HG02840 (cell line): Measurements from ENCODE around the gene RAB36.

Source experiments
- ATAC-seq: cut with Tn5 transposase; IDR thresholded peaks from one replicate; pipeline ENCODE4 v1.9.1; 2021; ENCODE audit warnings: mild to moderate bottlenecking, moderate library complexity, moderate number of reproducible peaks; ENCODE audit not compliant: unreplicated experiment, low FRiP score

Gene RAB36

DNA sequence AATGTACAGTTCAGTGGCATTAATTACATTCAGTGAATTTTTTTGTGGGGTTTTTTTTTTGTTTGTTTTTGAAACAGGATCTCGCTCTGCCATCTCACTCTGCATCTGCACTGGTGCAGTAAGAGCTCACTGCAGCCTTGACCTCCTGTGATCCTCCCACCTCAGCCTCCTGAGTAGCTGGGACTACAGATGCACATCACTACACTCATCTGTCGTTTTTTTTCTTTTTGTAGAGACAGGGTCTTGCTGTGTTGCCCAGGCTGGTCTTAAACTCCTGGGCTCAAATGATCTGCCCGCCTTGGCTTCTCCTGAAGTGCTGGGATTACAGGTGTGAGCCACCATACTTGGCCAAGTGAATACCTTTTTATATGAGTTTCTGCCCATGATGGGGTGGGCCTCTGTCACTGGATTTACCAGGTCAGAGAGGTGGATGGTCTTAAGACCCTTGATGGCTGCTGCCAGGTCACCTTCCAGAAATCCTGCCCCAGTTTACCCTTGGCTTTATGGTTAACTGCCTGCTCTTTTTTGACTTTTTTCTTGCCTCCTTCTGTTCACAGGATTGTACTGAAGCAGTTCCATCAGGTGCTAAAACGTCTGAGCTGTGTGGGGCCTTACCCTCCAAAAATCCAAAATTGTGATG lies 57.7 kb downstream of the RAB36 start:
- no peak for ATAC-seq

DNA sequence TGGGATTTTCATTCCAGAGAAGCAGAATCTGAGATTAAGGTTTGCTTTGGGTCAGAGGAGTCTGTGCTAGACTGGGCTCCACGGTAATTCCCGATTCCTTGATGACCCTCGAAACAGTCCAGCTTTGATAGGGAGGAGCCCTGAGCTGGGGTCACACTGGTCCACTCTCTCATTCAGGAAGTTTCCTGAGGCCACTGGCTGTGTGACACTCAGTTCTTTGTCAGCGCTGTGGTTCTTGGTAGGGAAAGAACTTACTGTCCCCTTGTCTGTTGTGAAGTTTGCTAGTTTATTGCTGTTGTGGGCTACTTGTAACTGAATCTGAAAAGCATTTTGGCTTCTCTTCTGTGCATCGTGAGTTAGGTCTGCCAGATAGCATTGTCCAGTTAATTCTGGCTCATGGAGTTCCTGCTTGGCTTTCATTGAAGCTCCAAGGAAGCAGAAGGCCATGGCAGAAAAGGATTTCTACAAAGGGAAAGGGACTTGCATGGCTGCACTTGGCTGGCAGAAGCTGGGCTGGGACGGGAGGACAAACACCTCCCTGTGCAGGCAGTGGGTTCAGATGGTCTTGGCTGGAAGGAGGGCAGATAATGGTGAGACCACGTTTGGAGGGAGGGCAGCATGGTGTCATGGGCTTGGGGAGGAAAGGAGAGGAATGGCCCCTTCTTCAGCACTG lies 58.3 kb downstream of the RAB36 start:
- ATAC-seq = no peak

DNA sequence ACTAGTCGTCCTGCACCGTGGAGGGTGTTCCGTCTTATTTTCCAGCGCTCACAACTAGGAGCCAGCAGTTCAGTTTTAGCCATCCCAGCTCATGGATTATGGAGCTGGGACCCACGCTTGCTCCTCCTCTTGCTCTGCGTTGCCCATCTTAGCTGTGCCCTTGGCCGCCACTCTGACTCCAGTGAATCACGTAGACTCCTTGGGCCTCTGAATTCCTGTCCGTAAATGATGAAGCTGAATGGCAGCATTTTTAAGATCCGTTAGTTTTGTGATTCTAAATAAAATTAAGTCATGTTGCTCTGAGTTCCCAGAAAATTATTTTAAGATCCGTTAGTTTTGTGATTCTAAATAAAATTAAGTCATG lies 58.8 kb downstream of the RAB36 start:
- ATAC-seq = no peak

DNA sequence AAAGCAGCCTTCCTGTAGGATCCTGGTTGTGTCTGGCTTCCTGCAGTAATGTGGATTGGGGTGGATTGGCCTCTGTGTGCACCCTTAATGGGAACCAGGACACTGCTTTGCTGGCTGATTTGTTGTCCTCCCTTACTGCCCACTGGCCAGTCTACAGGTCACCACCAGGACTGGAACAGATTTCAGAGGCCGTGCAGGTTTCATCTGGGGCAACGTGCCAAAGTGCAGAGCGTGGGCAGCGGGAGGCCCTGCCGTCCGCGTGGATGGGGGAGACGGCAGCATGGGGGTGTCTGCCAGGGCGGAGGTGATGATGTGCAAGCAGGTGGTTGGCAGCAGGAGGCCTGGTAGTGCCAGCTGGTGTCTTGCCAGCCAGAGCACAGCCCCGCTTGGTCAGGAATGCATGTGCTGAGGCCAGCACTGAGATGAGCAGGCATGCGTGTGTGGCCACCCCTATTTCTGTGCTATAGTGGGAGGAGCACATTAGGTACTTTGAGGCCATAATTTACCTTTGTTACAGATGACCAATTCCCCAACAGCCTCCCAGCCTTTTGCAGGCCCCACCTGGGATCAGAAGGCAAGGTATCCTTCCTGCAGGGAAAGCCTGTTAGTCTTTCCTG lies 59.4 kb downstream of the RAB36 start:
- no peak for ATAC-seq

DNA sequence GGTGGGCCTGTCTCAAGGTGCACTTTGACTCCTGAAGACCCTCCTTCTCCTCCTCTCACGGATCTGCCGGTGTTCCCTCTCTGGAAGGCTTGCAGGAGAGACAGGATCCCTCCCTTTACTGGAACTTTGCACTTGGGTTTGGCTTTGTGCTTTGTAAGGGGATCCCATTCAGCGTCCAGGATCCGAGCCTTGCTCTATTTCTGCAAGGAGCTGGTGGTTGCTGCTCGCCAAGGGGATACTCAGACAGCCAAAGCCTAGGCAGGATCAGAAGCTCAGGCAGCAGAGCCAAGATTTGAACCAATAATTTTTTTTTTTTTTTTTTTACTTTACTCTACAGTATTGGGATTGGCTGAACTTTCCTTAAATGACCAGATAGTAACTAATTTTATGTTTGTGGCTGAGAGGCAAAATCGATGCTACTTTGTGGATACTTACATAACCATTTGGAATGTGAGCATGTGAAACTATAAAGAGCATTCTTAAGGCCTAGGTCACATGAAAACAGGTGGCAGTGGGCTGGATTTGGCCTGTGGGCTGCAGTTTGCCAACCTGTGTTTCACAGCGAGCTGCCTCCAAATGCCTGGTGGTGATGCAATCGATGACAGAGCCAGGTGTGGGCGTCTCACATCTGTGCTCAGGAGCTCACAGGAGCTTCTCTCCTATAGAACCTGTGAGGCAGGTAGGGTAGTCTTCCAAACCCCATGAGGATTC lies 60.2 kb downstream of the RAB36 start:
- ATAC-seq = no peak

DNA sequence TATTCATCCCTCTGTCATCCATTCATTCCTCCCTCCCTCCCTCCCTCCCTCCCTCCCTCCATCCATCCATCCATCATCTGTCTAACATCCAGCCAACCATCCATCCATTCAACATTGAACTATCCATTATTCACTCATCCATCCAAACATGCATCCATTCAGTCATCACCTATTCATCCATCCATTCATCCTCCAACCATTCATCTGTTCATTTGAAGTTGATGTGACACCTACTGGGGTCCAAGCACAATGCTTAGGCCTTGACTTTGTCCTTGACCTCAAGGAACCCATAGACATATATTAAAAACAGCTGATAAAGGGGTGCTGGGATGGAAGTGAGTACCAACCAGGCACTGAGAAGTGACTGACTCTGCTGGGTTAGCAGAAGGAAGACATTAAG lies 61.6 kb downstream of the RAB36 start:
- ATAC-seq = no peak

DNA sequence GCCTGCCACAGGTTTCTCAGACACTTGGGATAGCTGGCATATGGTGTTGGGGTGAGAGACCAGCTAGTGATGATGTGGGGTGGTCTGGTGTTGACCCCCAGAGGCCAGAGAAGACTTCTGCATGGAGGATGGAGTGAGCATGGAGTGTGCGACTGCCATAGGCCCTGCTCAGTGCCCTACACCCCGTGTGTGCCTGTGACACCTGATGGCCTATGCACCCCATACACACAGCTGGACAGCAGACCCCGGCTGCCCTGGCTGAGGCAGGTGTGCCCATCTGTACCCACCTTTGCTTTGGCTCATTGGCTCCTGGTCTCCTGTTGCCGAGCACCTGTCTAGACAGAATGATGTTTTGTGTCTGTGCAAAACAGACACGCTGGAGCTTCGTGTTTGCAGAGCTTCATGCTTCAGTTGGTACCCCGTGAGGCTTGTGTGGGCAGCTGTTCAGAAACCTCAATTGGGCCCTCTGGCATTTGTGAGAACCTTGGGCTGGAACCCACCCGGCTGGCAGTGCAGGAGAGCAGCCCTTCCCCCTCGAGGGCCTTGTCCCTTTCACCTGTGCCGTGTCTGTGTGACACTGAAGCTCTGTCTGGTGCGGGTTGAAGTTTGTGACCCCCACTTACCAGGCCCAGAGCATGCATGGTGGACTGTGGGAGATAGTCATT lies 62.6 kb downstream of the RAB36 start:
- ATAC-seq = no peak

DNA sequence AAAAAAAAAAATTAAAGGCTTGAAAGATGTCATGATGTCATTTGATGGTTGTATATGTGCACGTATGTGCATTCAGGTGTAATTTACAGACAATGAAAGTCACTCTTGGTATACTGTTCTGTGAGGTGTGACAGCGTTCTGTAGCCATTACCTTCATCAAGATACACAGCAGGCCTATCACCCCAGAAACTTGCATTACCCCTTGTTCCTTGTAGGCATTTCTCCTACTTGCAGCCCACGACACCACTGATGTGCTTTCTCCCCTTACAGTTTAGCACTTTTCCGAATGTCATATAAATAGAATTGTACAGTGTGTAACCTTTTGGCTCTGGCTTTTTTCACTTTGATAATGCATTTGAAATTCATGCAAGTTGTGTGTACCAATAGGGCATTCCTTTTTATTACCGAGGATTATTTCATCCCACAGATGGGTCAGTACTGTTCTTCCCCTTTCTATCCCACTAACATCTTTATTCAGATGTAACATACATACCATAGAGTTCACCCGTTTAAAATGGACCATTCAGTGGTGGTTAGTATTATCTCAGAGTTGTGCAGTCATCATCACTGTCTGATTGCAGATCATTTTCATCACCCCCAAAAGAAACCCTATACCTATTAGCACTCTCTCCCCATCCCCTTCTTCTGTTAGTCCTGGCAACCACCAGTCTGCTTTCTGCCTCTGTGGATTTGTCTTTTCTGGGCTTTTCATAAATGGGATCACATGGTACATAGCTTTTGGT lies 65.3 kb downstream of the RAB36 start:
- ATAC-seq = no peak

DNA sequence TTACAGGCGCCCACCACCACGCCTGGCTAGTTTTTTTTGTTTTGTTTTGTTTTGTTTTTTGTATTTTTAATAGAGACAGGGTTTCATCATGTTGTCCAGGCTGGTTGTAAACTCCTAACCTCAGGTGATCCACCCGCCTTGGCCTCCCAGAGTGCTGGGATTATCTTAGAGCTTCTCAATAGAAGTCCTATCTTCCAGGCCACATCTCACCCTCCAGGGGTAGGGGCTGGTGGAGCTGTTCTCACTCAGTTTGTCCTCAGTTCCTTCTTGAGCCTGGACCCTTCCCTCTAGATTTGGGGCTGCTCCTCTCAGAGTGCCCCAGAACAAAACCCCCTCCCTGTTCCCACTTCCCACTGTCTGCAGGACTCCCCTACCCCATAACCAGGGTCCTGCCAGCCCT lies 66.3 kb downstream of the RAB36 start:
- no peak for ATAC-seq

DNA sequence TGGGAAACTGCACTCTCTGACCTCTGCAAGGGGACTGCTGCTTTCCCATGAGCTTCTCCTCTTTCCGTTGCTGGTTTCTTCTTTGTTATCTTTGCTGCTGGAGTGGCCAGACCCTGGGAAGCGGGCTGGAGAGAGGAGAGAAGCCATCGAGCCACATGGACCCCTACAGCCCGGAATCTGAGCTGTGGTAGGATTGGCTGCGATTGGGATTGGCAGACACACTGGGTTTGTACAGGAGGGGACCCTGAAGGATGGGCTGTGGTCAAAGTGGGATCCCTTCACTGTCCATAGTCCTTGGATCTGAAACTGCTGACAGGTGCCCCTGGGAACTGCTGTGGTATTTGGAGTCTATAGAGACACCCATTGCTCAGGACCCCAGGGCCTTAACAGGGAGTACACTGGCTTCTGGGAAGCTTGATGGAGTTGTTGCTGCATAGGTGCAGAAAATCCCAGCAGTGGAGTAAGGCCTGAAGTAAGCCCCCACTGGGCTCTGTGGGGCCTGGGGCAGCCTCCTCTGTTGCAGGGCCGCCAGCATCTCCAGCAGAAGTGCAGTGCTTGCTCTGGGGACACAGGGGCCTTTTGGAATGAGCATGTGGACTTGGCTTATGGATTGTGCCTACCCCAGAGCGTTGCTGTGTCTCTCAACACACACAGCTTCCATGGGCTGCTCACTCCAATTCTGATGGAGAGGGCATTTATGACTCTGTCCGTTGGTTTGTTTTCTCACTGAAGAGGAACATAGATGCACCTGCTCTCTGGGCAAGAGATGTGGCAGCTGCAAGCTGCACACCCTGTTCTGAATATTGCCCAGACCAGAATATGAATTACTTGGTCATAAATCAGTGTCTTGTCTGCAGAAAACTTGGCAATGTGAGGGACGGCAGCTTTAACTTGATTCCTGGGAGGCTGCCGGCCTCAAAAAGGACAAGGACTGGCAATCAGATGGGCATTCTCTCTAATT lies 67.1 kb downstream of the RAB36 start:
- ATAC-seq = no peak

DNA sequence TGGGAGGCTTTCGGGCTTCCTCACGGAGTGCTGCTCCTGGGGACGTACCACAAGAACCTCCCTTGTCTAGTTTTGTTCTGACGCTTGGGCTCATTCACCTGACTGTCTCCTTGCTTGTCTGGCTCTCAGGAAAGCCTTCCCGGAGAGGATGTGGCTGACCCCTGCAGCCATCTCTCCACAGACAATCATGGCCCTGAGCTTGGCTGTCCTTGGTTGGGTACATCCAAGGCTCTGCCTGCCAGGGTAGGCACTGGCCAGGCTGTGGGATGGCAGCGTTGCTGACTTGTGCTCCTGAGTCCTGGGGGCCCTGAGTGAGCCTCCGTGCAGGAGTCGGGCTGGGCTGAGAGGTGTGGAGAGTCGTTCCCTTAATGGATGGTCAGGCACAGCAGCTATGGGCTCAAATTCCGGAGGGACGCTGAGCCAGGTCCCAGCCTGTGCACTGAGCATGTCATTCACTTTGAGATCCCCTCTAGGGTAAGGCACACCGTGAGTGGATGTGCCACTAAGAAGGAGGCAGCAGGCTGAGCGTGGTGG lies 67.8 kb downstream of the RAB36 start:
- ATAC-seq = no peak

DNA sequence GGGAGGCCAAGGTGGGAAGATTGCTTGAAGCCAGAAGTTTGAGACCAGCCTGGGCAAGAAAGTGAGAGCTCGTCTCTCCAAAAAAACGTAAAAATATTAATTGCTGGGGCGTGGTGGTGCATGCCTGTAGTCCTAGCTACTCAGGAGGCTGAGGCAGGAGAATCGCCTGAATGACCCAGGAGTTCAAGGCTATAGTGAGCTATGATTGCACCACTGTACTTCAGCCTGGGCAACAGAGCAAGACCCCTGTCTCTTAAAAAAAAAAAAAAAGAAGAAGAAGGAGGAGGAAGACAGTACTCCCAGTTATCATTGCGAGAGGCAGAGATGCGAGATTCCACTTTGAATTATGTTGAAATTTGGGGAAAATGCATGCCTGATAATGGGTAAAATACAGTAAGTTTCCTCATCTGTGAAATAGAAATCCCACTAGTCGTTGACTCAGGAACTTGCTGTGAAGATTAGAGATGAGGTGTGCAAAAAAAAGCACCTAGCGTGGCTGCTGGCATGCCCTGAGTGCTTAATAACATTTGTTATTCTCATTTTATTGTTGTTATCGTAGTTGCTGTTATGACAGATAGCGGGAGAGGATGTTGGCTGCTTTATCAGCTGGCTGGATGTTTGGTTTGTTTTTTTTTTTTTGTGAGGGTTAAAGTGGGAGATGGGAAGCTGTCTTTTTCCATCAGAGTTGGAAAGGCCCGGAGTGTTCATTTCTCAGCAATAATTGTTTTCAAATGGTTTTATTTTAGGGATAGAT lies 68.5 kb downstream of the RAB36 start:
- no peak for ATAC-seq
